HG03565 (cell line): ENCODE measurements around the gene TBC1D22A.

Experiments
- ATAC-seq: cut with Tn5 transposase; IDR thresholded peaks from one replicate; pipeline ENCODE4 v1.9.1; 2021; ENCODE audit warnings: mild to moderate bottlenecking, moderate library complexity; ENCODE audit not compliant: unreplicated experiment

TBC1D22A gene

DNA sequence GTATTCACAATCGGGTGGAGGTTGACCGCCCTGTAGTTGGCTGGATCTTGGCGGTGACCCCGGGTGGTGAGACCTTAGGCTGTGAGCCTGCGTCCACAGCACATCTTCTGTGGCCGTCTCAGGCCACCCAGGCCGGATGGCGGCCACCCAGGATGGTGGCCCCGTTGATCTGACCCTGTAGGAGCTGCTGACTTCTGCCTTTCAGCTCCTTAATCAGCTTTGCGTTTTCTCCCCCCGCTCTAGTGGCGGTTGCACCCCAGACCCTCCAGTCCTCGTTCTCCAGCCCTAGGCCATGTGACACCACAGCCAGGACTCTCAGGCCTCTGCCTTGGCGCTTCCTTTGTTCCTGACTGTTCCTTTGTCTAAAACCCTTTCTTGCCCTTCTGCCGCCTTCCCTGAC is 244.0 kb downstream of the TBC1D22A start:
- no peak for ATAC-seq

GRCh38 chr22:47006869-47007268 is 244.4 kb downstream of the TBC1D22A start:
- no peak for ATAC-seq

DNA sequence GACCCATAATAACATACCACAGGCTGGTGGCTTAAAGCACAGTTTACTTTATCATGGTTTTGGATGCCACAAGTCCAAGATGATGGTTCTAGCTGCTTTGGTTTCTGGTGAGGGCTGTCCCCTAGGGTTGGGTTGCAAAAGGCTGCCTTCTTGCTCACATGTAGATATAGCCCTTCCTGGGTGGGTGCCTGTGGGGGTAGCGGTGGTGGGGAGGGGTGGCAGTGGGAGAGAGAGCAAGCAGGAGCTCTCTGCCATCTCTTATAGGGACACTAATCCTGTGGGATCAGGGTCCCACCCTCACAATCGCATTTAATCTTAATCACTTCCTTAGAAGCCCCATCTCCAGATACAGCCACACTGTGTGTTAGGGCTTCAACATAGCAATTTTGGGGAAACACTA is 245.0 kb downstream of the TBC1D22A start:
- no peak for ATAC-seq

- no peak for ATAC-seq
Observed at GRCh38 chr22:47008208-47008885, 245.9 kb downstream of the TBC1D22A start.

DNA sequence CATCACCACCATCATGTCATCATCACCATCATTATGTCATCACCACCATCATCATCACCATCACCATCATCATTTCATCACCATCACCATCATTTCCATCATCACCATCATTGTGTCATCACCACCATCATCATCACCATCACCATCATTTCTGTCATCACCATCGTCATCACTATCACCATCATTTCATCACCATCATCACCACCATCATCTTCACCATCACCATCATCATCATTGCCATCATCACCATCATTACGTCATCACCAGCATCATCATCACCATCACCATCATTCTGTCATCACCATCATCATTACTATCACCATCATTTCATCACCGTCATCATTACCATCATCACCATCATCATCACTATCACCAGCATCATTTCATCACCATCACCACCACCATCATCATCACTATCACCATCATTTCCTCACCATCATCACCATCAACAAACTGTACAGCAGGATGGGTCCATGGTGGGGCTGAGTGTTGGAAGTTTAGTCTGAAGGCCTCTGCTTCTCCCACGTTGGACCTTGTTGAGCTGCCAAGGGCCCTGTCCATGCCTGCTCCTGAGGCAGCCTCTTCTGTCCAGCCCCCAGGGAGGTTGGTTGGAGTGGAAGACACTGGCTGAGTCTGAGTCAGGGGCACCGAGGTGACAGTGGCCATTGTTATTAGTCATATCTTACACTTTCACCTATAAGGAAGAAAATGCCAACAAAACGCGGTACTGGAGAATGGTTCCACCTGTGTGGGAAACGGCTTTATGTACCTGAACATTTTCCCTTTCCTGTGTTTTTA is 247.1 kb downstream of the TBC1D22A start:
- ATAC-seq, result no peak

GRCh38 chr22:47010211-47010610 is 247.8 kb downstream of the TBC1D22A start:
- no peak for ATAC-seq

DNA sequence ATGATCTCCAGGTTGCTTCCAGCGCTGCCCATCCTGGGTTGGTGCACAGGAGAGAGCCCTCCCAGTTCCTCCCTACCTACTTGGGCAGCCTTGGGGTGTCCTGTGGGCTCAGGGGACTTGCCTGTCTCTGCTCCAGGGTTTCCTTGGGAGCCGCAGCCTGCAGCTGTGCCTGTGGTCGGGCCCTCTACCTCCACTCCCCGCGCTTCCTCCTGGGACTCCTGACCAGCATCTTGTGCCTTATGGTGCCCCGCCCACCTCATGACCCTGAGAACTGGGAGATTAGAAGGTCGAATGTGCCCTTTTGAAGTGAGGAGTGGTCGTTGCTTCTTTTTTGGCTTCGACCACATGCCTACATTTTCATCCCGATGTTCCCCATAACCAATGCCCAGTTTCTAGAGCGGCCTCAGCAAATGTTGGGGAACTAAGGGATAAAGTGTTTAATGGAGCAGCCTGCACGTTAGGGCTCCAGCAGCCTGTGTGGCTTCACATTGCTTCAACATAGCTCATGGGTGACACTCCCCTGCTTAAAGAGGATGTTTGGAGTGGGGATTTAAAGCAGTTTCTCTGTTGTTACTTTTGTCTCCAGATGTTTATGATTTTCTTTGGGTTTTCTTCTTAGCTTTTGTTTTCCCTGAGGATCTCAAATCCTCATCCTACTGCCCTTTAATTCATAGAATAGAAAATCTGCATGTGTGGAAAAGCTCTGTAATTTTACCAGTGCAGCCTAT is 248.8 kb downstream of the TBC1D22A start:
- no peak for ATAC-seq

DNA sequence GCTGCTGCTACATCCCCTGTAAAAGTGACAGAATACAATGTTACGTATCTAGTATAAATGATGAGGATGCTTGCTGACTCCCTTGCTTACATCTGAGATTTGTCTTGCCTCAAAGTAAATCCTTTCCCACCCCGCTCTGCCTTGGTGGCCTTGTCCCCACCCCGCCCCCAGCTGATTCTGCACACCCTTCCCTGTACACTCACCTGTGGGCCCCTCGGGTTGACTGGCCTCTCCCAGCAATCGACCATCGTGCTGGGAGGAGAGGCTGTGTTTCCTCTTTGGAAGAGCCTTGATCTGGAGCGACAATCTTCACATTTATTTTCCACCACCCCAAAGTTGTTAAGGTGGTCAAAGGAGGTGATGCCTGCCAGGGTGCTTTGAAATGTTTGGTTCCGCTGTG is 249.4 kb downstream of the TBC1D22A start:
- ATAC-seq, result no peak

- no peak for ATAC-seq
Observed at GRCh38 chr22:47012589-47013370, 250.3 kb downstream of the TBC1D22A start.

DNA sequence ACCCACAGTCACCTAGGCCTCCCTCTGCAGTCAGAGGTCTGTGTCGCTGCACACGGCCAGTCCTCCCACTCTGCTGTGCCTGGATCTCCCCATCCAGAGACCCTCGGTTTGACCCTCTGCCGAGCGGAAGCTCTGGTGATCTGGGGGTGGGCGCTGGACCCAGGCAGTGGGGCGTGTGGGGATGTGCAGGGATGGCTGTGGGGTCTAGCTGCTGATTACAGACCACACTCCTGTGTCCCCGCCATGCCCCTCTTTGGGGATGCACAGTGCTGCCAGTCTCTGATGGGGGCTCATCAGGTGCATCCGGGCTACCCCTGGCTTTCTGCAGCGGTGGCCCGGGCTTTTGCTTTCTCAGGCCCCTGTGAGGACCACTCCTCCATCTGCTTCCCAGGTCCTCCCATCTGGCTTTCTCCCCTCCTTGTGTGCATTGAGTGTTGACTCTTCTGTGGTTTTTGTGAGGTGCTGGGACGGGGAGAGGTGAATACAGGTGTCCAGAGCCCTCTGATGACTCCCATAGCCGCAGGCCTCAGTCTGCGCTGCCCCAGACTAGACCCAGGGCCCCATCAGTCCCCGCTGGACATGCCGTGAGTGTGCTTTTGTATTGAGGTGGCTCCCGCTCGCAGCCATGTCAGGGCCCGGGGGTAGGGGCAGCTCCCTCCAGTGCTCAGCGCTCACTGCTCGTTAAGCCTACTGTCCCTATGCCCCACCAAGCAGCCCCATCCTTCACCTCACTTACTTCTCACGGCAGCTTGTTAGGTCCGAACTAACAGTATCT is 251.6 kb downstream of the TBC1D22A start:
- no peak for ATAC-seq

GRCh38 chr22:47014636-47015345 is 252.3 kb downstream of the TBC1D22A start:
- no peak for ATAC-seq

DNA sequence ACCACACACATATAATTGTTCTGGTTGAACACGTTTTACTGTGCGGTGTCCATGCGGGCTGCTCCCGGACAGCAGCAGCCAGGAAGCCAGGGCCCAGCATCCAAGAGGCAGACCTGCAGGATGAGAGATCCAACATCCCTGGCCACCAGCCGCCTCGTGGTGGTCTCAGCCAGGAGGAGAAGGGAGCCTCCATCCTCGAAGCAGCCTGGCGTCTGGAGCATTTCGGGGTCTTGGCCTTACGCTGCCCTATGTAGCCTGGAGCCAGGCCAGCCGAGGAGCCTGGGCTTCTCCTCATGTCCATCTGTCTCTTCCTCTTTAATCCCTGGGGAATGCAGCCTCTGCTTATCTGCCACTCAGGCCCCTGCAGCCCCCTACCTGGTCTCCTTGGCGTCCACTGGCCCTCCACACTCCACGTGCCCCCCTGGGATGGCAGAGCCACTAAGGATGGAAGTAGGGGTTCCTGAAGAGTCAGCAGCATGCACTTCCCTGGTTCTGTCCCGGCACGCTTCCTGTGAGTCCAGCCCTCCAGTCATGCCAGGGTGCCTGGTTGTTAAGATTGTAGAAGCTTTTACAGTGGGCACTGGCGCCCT is 253.2 kb downstream of the TBC1D22A start:
- no peak for ATAC-seq

DNA sequence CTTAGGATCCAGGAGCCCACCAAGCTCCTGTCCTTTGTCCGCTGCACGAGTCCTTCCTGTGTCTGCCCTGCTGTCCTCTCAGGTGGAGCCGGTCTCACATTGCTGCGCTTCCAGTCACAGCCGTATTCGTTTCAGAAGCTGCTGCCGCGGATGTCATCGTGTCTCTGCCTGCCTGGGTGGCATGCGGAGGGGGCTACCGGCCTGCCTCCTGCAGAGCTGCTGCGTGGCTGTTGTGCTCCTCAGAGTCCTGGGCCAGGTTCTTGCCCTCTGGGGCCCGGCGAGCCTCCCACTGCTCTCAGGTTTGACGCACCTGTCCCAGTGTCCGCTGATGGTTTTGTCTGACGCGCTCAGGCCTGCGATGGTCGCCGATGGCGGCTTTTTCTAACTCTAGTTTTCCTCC is 254.2 kb downstream of the TBC1D22A start:
- ATAC-seq, result no peak

GRCh38 chr22:47017245-47017644 is 254.8 kb downstream of the TBC1D22A start:
- no peak for ATAC-seq

DNA sequence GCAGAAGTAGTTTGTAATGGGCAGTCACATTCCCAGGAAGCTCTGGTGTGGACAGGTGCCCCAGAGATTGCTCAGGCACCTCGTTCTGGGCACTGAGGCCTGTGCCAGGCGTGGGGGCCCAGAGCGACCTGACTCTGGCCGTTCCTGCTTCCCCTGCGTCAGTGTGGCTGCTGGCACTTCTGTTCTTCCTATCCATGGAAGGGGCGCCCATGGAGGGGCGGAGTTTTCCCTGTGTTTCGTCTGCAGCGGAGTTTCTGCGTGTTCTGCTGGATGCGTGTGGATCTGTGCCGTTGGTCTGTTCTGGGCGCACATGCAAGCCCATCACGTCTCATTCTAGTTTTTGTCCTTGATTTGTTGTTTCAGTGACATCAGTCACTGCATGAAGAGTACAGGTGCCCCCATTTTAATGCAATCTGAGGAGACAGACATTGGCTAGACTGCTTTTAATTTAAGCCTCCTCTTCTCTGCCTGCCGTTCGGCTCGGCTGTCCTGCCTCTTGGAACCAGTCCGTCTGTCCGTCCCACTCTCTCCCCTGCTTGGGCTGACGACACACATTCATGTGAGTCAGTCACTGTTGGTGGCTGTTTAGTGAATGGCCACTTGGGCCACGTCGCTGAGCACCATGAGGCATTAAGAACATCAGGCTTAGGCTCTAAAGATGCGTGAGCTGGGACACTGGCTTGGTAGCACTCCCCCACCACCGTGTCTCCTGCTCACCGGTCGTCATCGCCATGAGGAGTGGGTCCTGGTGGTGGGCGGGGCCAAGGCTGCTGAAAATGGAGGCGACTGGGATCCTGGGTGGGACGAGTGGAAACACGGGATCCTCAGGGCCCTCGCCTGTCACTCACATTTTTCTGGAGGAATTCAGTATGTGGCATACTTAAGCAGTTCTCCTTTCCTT is 255.8 kb downstream of the TBC1D22A start:
- ATAC-seq, result no peak

- no peak for ATAC-seq
Observed at GRCh38 chr22:47019012-47019790, 256.8 kb downstream of the TBC1D22A start.

DNA sequence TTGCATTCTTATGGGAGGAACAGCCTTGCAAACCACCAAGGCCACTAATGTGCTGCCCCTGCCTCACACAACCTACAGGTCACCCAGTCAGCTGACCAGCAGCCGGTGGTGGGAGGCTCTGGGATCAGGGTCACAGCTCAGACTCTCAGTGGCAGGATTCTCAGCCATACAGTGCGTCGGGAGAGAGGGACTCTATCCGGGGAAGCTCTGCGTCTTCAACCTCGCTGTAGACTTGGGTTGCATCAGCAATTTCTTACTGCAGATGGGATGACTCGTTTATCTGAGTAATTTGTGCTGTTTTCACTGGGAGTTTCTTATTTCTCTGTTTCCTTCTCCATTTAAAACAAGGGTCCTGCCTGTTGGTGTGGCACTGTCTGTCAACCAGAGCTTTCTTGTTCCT is 257.7 kb downstream of the TBC1D22A start:
- no peak for ATAC-seq
